SU-DHL-6 (cell line): ENCODE results near the gene DAPK1.

ENCODE experiments used
- CTCF ChIP-seq: fragments of 200-600 bp; sonication (generic); IDR thresholded peaks from one replicate; pipeline ENCODE4 v1.5.1; 2017; ENCODE audit warnings: antibody characterized with exemption, mild to moderate bottlenecking, low read length, moderate library complexity; ENCODE audit not compliant: insufficient read depth, poor library complexity, severe bottlenecking
- EZH2phosphoT487 ChIP-seq: fragments of 200-600 bp; sonication (generic), shearing (Covaris generic); conservative IDR thresholded peaks from 2 replicates; pipeline ENCODE4 v1.6.1; 2018; ENCODE audit warnings: mild to moderate bottlenecking, antibody characterized with exemption, low read length, moderate library complexity, mixed read lengths

- TF ChIP-seq CTCF (no peak), EZH2phosphoT487 (no peak)
Observed at GRCh38 chr9:87741326-87741725, 243.7 kb downstream of the DAPK1 start.
